HepG2 (cell line): Measurements from ENCODE around the gene SETD1A. TPM values are rescaled to one million over a fixed set of nuclear protein-coding genes. Genes with fewer than 3 reads are reported as not detected.
A peak's percentile ranks its signal among the peaks of the same experiment; 100 is the strongest.

ENCODE experiments used
- ATAC-seq: fragments of 200-7000 bp; cut with Tn5 transposase; 3 replicates; pipeline ENCODE4 v1.9.1; 2020; ENCODE audit warnings: mild to moderate bottlenecking, moderate library complexity
- BruUV-seq: library from RNA; stranded (reverse); fragments of 400-500 nt; replicated peaks from 2 replicates; lab custom pipeline; 2021; lab: Mats Ljungman, UMichigan
- CTCF ChIA-PET: fragments of 300-600 bp; formaldehyde crosslinking; extraction: SDS; loops from one replicate; lab custom pipeline; 2021; ENCODE audit warnings: low total read pairs, inconsistent platforms, low intra/inter-chr PET ratio; lab: Yijun Ruan, JAX
- POLR2A ChIA-PET: fragments of 350-600 bp; sonication (Branson Sonifier 250); formaldehyde crosslinking; loops from one replicate; lab custom pipeline; 2020; ENCODE audit warnings: antibody characterized with exemption, inconsistent platforms; lab: Yijun Ruan, JAX
- DNase-seq: peaks from one replicate; pipeline ENCODE4 v3.0.0-alpha.2; 2015; ENCODE audit warnings: low spot score
- FAIRE-seq: peaks from 3 replicates; lab custom pipeline; 2011; peaks lifted over from hg19 to GRCh38; lab: Jason Lieb, UNC
- H2AFZ ChIP-seq: one replicate; pipeline ENCODE4 v1.6.1; 2011; ENCODE audit warnings: low read length, inconsistent platforms
- H3K27ac ChIP-seq: fragments of 300-600 bp; 3 replicates; pipeline ENCODE4 v1.8.0; 2011; ENCODE audit warnings: mixed run types, mild to moderate bottlenecking, mixed read lengths, low read length, inconsistent platforms; ENCODE audit not compliant: insufficient read depth; ENCODE audit errors: extremely low read length
- H3K27me3 ChIP-seq, 2 experiments: fragments of 200-600 bp in 1 of 2; 2 replicates in 1 of 2; 3 replicates in 1 of 2; pipeline versions ENCODE4 v1.6.0 to v1.8.0; 2011; ENCODE audit warnings: low read length in 2 of 2, mild to moderate bottlenecking in 2 of 2, moderate library complexity in 2 of 2, inconsistent platforms in 1 of 2; ENCODE audit not compliant: insufficient read depth in 2 of 2, control insufficient read depth in 1 of 2
- H3K36me3 ChIP-seq, 2 experiments: fragments of 200-600 bp in 1 of 2; replicated peaks in 1 of 2; 2 replicates in 1 of 2; 3 replicates in 1 of 2; pipeline versions ENCODE4 v1.5.1 to v1.8.0; 2011; ENCODE audit warnings: low read length in 2 of 2, inconsistent platforms in 1 of 2; ENCODE audit not compliant: insufficient read depth in 2 of 2, control insufficient read depth in 1 of 2
- H3K4me1 ChIP-seq: 2 replicates; pipeline ENCODE4 v1.5.1; 2012; ENCODE audit warnings: low read length, inconsistent platforms; ENCODE audit not compliant: insufficient read depth
- H3K4me2 ChIP-seq: 2 replicates; pipeline ENCODE4 v1.6.0; 2011; ENCODE audit warnings: low read depth, low read length, inconsistent platforms
- H3K4me3 ChIP-seq, 3 experiments: fragments of 200-600 bp in 1 of 3; sonication (generic), shearing (Covaris generic) in 1 of 3; replicated peaks in 1 of 3; 2 replicates each; pipeline ENCODE4 v1.5.1; 2011 to 2016; ENCODE audit warnings: low read length in 3 of 3, inconsistent platforms in 2 of 3, low read depth in 2 of 3, mild to moderate bottlenecking in 2 of 3, control low read depth in 1 of 3, mixed read lengths in 1 of 3; ENCODE audit not compliant: insufficient read depth in 1 of 3
- H3K79me2 ChIP-seq: one replicate; pipeline ENCODE4 v1.6.1; 2011; ENCODE audit warnings: low read length, inconsistent platforms; ENCODE audit not compliant: insufficient read depth
- H3K9ac ChIP-seq: 2 replicates; pipeline ENCODE4 v1.6.0; 2011; ENCODE audit warnings: mild to moderate bottlenecking, low read depth, low read length, inconsistent platforms; ENCODE audit not compliant: insufficient read depth
- H3K9me3 ChIP-seq: 2 replicates; pipeline ENCODE4 v1.5.1; 2012; ENCODE audit warnings: mild to moderate bottlenecking, low read length
- H4K20me1 ChIP-seq: 2 replicates; pipeline ENCODE4 v1.6.0; 2011; ENCODE audit warnings: inconsistent platforms, mild to moderate bottlenecking, low read length, moderate library complexity; ENCODE audit not compliant: insufficient read depth
- AGO2 ChIP-seq: fragments of 200-400 bp; formaldehyde crosslinking; optimal IDR thresholded peaks from 2 replicates; pipeline ENCODE3; 2017; ENCODE audit warnings: mild to moderate bottlenecking, low read depth, low read length, moderate library complexity
- DNMT3B ChIP-seq: conservative IDR thresholded peaks from 2 replicates; pipeline ENCODE4 v1.6.1; 2016; ENCODE audit warnings: missing biosample characterization, control low read depth
- IKZF1 ChIP-seq: fragments of 450-650 bp; IDR thresholded peaks from 2 replicates; pipeline ENCODE4 v1.7.1; 2016
- PPARG ChIP-seq: conservative IDR thresholded peaks from 2 replicates; pipeline ENCODE4 v1.6.1; 2016; ENCODE audit warnings: missing biosample characterization, missing genetic modification reagents
- RBAK ChIP-seq: sonication (generic); formaldehyde crosslinking; IDR thresholded peaks from 2 replicates; pipeline ENCODE4 v1.5.1; 2020; ENCODE audit warnings: mild to moderate bottlenecking, missing genetic modification reagents
- RBFOX2 ChIP-seq: fragments of 200-400 bp; formaldehyde crosslinking; IDR thresholded peaks from 2 replicates; pipeline ENCODE4 v1.6.1; 2017; ENCODE audit warnings: low read depth, mild to moderate bottlenecking, low read length
- SP1 ChIP-seq, 2 experiments: fragments of 450-650 bp in 1 of 2; sonication (generic) in 1 of 2; formaldehyde crosslinking in 1 of 2; IDR thresholded peaks; 2 replicates each; pipeline versions ENCODE4 v1.4.0 to v1.6.1; 2016 to 2020; ENCODE audit warnings: missing genetic modification reagents in 1 of 2
- ZNF777 ChIP-seq: sonication (generic); formaldehyde crosslinking; IDR thresholded peaks from 2 replicates; pipeline ENCODE4 v1.4.0; 2020; ENCODE audit warnings: missing genetic modification reagents
- WGBS: methylation state at CpG from one replicate; pipeline ENCODE4 v1.1.6; 2017; ENCODE audit warnings: low lambda C conversion rate; 5-methylcytosine and 5-hydroxymethylcytosine counted together
- in situ Hi-C: cut with HindIII; loops from 2 replicates; pipeline ENCODE4 v1.10.0; 2017; ENCODE audit warnings: low pct_unique_long_range_greater_than_20kb; ENCODE audit not compliant: extremely low pct_ligation_motif_present
- intact Hi-C: fragments of 100-400 bp; cut with micrococcal nuclease; formaldehyde crosslinking; loops from one replicate; pipeline ENCODE4 v1.10.0; 2022; ENCODE audit not compliant: unreplicated experiment
- polyA plus RNA-seq, 8 experiments: library from polyadenylated mRNA; depleted of rRNA in 3 of 8; stranded (reverse) in 7 of 8; unstranded in 1 of 8; fragments of >200 nt; fragmentation: Illumina TruSeq in 4 of 8; extraction: Trizol in 4 of 8; gene quantifications; 2 replicates each; pipeline versions ENCODE4 v1.2.1 to v1.2.3, GENCODE V29; 2011 to 2016; ENCODE audit warnings: low read depth in 4 of 8, missing spikeins in 1 of 8, mixed read lengths in 1 of 8; ENCODE audit not compliant: insufficient read depth in 1 of 8
- total RNA-seq, 5 experiments: library from RNA; depleted of rRNA; stranded (reverse); fragments of >200 nt; fragmentation: Illumina TruSeq; extraction: Trizol; gene quantifications; 2 replicates each; pipeline ENCODE4 v1.2.3, GENCODE V29; 2016; ENCODE audit warnings: low read depth in 1 of 5
- TF ChIP-seq, protein P1 (sequence below): sonication (generic); formaldehyde crosslinking; IDR thresholded peaks from 2 replicates; pipeline ENCODE4 v1.4.0; 2020; ENCODE audit warnings: mild to moderate bottlenecking, low read depth, missing genetic modification reagents
- TF ChIP-seq, protein P2 (sequence below): sonication (generic); formaldehyde crosslinking; IDR thresholded peaks from 2 replicates; pipeline ENCODE4 v1.5.1; 2020; ENCODE audit warnings: mild to moderate bottlenecking, moderate library complexity, missing genetic modification reagents
- TF ChIP-seq, protein P3 (sequence below): sonication (generic); formaldehyde crosslinking; IDR thresholded peaks from 2 replicates; pipeline ENCODE4 v1.5.1; 2020; ENCODE audit warnings: mild to moderate bottlenecking, missing genetic modification reagents

Gene SETD1A
- total and polyA plus RNA-seq, 2 of the 13 experiments (the other 11 are each of a cell fraction or from before 2014, with no cell fraction given), result 3.8 to 5.6 TPM

DNA sequence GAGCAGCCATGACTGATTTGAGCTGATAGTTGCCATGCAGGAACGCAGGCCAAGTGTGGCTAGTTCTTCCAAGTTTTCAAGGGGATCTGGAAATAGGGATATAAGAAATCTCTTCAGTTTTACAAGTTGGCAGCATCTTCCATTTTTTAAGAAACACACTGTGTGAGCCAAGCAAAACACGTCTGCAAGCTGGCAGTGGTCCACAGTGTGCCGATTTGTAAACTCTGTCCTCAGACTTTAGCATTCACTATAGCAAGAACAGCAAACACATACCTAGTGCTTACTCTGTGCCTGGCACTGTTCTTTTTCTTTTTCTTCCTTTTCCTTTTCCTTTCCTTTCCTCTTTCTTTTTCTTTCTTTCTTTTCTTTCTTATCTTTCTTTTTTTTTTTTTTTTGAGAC is 5.8 kb upstream of the SETD1A start:
- Histone ChIP-seq H3K9me3 (no peaks in the 10 kb centered on the region), H3K4me3 (no peak overlapping the region), H2AFZ (no peak overlapping the region), H3K27me3 (no peaks in the 10 kb centered on the region; a peak in 1 of 5 replicates), H3K4me2 (no peak overlapping the region), H3K79me2 (peaks cover 5% of the 10 kb centered on the region), H3K4me1 (peaks cover 63% of the 10 kb centered on the region), H3K9ac (no peak overlapping the region), H4K20me1 (no peaks in the 10 kb centered on the region), H3K36me3 (0 out of 5 replicates have a peak, but pooled peaks cover 0 to 4% of the 10 kb centered on the region in 2 experiments), H3K27ac (no peak overlapping the region)
- in situ Hi-C loops, result no loop called here
- CTCF ChIA-PET, result no interaction called here
- intact Hi-C loops, result loop anchor here (10.0 kb wide), 2 partner anchors 143 to 193 kb away; partner anchors contain the start of gene VKORC1
- TF ChIP-seq RBFOX2 (0 out of 2 replicates have a peak, but pooled peaks have one; percentile 18), AGO2 (peak; percentile 42), PPARG (CRISPR knock-in tag) (no peak)
- 79% methylated on average over 3 of the region's 3 CpGs for WGBS
- no peak for DNase-seq
- ATAC-seq, result no peak
- POLR2A ChIA-PET, result no interaction called here
- FAIRE-seq, result no peak
- BruUV-seq, result no TSS peak

DNA sequence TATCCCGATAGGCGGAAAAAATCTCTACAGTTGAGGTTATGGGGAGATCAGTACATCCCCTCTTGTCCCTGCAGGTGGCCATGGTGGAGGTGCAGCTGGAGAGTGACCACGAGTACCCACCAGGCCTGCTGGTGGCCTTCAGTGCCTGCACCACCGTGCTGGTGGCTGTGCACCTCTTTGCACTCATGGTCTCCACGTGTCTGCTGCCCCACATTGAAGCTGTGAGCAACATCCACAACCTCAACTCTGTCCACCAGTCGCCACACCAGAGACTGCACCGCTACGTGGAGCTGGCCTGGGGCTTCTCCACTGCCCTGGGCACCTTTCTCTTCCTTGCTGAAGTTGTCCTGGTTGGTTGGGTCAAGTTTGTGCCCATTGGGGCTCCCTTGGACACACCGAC is 4.4 kb upstream of the SETD1A start:
- ATAC-seq, result no peak
- H3K27me3 ChIP-seq, result no peaks in the 10 kb centered on the region; a peak in 1 of 5 replicates
- peak overlapping the region; percentile 97 for H3K27ac ChIP-seq
- H3K79me2 ChIP-seq, result peaks cover 5% of the 10 kb centered on the region
- peak overlapping the region; percentile 67 for H3K4me2 ChIP-seq
- ChIA-PET POLR2A (interaction anchor here (1.3 to 3.1 kb wide), 10 partner anchors 11 to 189 kb away, joined by 3 to 20 read pairs (median 9); partner anchors contain the start of genes FBXL19, HSD3B7, KAT8 and STX4), CTCF (interaction anchor here (0.8 to 1.2 kb wide), 4 partner anchors 11 to 142 kb away, joined by 4 to 8 read pairs (median 4); partner anchors contain the start of gene VKORC1)
- peaks cover 65% of the 10 kb centered on the region for H3K4me1 ChIP-seq
- H3K9me3 ChIP-seq, result no peaks in the 10 kb centered on the region
- no peak overlapping the region for H2AFZ ChIP-seq
- in situ Hi-C loops, result no loop called here
- no TSS peak for BruUV-seq
- FAIRE-seq, result peak; percentile 4
- WGBS, result 77% methylated on average over 7 of the region's 9 CpGs
- intact Hi-C loops, result loop anchor here (1.0 to 10.0 kb wide), 3 partner anchors 32 to 192 kb away; partner anchors contain the start of genes HSD3B7 and VKORC1
- no peaks in the 10 kb centered on the region for H3K36me3 ChIP-seq
- no peak for DNase-seq
- no peaks in the 10 kb centered on the region for H4K20me1 ChIP-seq
- H3K4me3 ChIP-seq, result peak overlapping the region in 1 of 3 experiments; percentile 42; a peak in 1 of 6 replicates
- peak overlapping the region; percentile 4; the same call in 1 of the 2 replicates for H3K9ac ChIP-seq
- TF ChIP-seq RBAK (CRISPR knock-in tag), result 0 out of 2 replicates have a peak, but pooled peaks have one; percentile 12
- TF ChIP-seq, protein P1, sequence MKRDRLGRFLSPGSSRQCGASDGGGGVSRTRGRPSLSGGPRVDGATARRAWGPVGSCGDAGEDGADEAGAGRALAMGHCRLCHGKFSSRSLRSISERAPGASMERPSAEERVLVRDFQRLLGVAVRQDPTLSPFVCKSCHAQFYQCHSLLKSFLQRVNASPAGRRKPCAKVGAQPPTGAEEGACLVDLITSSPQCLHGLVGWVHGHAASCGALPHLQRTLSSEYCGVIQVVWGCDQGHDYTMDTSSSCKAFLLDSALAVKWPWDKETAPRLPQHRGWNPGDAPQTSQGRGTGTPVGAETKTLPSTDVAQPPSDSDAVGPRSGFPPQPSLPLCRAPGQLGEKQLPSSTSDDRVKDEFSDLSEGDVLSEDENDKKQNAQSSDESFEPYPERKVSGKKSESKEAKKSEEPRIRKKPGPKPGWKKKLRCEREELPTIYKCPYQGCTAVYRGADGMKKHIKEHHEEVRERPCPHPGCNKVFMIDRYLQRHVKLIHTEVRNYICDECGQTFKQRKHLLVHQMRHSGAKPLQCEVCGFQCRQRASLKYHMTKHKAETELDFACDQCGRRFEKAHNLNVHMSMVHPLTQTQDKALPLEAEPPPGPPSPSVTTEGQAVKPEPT, result no peak
- no peak for TF ChIP-seq DNMT3B
- no peak for TF ChIP-seq IKZF1
- TF ChIP-seq, protein P2, sequence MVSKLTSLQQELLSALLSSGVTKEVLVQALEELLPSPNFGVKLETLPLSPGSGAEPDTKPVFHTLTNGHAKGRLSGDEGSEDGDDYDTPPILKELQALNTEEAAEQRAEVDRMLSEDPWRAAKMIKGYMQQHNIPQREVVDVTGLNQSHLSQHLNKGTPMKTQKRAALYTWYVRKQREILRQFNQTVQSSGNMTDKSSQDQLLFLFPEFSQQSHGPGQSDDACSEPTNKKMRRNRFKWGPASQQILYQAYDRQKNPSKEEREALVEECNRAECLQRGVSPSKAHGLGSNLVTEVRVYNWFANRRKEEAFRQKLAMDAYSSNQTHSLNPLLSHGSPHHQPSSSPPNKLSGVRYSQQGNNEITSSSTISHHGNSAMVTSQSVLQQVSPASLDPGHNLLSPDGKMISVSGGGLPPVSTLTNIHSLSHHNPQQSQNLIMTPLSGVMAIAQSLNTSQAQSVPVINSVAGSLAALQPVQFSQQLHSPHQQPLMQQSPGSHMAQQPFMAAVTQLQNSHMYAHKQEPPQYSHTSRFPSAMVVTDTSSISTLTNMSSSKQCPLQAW (CRISPR knock-in tag), result 0 out of 2 replicates have a peak, but pooled peaks have one; percentile 34
- TF ChIP-seq, protein P3, sequence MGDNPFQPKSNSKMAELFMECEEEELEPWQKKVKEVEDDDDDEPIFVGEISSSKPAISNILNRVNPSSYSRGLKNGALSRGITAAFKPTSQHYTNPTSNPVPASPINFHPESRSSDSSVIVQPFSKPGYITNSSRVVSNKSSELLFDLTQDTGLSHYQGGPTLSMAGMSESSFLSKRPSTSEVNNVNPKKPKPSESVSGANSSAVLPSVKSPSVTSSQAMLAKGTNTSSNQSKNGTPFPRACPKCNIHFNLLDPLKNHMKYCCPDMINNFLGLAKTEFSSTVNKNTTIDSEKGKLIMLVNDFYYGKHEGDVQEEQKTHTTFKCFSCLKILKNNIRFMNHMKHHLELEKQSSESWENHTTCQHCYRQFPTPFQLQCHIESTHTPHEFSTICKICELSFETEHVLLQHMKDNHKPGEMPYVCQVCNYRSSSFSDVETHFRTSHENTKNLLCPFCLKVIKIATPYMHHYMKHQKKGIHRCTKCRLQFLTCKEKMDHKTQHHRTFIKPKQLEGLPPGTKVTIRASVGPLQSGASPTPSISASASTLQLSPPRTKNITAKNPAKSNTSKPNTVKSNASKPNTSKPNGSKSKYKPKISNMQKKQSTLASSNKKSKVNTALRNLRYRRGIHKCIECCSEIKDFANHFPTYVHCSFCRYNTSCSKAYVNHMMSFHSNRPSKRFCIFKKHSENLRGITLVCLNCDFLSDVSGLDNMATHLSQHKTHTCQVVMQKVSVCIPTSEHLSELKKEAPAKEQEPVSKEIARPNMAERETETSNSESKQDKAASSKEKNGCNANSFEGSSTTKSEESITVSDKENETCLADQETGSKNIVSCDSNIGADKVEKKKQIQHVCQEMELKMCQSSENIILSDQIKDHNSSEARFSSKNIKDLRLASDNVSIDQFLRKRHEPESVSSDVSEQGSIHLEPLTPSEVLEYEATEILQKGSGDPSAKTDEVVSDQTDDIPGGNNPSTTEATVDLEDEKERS (CRISPR knock-in tag), result no peak
- no peak for TF ChIP-seq ZNF777 (CRISPR knock-in tag)
- TF ChIP-seq SP1 (IDR thresholded peaks at IDR 0.05), result no peak
- 0 out of 2 replicates have a peak, but pooled peaks have one; percentile 8 for TF ChIP-seq SP1 (CRISPR knock-in tag; IDR thresholded peaks at IDR 0.05)
